Activated CD8-positive, alpha-beta memory T cell treated with anti-CD3 and anti-CD28 coated beads for 24 hours (primary cell): ENCODE measurements around the gene RPTOR.
"Not testable (repeated sequence)": the region's sequence is repeated elsewhere in the genome, so short reads cannot be mapped to it uniquely, and the experiment has no call there.

Experiments
- DNase-seq: peaks from one replicate; pipeline ENCODE4 v3.0.0-alpha.2; 2020

The RPTOR gene

DNA sequence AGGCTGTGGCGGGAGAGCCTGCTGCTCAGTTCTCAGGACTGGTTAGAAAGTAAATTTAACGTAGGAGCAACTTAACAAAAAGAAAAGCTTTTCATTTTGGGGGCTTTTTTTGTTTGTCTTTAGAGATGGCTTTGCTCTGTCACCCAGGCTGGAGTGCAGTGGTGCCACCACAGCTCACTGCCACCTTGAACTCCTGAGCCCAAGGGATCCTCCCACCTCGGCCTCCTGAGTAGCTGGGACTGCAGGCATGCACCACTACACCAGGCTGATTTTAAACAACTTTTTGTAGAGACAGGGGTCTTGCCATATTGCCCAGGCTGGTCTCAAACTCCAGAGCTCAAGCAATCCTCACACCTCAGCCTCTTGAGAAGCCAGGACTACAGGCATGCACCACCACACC lies 205.0 kb downstream of the RPTOR start:
- DNase-seq = peak; percentile 43

DNA sequence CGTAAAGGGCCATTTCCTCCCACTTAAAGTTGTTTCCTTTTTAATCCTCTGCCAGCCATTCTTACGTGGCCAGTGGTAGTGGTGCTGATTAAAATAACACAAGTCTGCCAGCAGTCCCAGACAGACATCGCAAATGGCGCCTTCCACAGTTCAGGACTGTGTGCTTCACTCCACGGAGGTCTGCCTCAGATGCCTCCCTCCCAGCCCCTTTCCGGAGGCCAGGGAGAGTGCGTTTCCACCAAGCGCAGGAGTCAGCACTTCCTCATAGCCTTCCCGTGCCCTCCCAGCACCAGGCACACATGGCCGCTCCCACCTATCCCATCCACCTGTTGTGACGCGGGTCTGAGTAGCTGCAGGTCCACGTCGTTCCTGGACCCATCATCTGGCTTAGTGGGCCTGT lies 205.6 kb downstream of the RPTOR start:
- DNase-seq = peak; percentile 53

DNA sequence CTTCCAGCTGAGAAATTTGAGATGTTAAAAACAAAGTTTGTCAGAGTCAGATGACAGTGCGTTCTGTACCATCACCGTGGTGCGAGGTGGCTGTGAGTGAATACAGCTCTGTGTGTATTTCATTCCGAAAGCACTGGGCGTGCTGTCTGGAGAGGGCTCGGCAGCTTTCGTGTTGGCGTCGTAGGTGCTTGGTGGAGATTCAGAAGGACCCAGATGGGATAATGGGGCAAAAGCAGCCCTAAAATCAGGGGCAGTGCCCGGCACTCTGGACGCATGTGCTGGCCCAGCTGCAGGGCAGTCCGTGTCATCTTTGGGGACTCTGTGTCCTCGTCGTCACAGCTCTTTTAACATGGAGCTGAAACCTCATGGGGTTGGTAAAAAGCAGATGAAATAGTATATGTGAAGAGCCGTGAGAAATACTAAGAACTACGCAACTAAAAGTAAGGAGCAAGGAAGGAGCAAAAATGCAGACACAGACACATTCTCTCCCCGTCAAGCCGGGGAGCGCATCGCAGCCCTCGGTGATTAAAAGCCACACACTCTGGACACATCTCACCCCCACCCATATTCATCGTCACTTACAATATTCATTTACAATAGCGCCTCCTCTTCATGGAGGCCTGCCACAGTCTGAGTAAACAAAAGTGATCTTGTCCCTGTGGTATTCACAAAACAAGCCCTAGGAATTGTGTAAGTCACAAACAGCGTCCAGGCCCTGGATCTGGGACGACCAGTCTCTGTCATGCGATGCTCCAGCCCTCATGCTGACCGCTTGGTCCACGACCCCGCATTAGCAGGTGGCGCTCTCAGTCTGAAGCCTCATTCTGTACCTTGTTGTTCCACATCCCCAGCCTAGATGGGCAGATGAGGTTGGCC lies 206.7 kb downstream of the RPTOR start:
- peak; percentile 56 for DNase-seq

DNA sequence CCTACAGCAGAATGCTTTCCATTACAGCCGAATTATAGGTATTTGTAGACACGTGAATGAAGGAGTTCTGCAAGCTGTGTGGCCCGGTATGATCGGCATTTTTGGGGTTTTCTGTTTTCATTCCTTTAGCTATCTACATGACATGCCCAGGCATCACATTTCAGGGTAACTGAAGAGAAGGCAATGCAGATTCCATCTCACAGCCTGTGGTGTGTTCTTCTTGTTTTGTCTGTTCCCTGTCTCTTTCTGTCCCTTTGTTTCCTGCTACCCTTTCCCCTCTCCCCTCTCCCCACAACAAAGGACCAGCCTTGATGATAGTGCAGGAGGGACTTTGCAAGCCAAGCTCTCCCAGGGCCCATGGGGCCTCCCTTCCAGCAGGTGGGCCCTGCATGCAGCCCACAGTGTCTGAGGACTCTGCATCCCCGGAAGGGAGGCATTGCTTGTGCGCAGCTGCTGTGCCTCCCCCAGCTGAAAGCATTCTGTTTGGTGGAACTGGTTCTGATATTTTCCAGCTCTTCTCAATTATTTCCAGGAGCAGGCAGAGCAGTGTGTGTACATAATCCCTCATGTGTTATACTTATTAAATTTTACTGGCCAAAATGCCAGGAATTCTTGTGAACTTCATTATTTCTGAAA lies 207.4 kb downstream of the RPTOR start:
- peak; percentile 55 for DNase-seq

DNA sequence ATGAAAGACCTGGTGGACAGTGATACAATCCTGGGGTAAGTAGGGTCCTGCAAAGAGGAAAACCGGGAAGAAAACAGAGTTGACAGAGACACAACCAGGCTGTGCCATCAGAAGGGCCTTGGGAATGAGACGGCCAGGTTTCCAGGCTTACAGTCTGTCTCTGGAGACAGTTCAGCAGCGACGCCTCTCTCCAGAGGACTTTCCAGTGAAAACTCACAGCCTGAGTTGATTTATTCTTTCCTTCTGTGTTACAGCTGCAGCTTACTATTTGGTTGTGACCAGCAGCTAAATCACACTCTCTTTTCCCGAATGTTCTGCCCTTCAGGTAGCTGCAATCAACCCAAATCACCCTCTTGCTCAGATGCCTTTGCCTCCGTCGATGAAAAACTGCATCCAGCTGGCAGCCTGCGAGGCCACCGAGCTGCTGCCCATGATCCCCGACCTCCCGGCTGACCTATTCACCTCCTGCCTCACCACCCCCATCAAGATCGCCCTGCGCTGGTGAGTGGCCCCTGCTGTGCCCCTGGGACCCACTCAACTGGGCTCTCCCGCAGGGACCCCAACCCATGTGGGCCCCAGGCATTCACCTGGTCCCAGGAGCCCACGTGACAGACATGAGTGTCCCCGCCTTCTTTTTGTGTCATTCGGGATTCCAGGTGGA lies 209.2 kb downstream of the RPTOR start:
- no peak for DNase-seq

DNA sequence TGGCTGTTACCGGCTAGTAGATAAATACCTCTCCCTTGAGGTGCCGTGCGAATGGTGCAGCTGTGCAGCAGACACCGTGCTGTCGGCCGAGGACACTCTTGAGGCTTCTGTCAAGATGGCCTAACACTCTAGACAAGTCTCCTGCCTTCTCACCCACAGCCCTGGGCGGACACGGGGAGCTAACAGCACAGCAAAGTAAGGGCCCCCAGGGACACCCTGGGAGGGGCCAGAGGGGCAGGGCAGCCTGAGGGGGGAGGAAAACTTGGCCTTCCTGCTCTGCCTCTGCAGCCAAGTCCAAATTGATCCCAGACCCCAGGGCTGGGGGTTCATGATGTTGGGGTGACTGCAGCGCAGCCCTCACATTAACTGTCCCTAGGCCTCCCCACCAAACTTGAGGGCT lies 210.2 kb downstream of the RPTOR start:
- DNase-seq = no peak

DNA sequence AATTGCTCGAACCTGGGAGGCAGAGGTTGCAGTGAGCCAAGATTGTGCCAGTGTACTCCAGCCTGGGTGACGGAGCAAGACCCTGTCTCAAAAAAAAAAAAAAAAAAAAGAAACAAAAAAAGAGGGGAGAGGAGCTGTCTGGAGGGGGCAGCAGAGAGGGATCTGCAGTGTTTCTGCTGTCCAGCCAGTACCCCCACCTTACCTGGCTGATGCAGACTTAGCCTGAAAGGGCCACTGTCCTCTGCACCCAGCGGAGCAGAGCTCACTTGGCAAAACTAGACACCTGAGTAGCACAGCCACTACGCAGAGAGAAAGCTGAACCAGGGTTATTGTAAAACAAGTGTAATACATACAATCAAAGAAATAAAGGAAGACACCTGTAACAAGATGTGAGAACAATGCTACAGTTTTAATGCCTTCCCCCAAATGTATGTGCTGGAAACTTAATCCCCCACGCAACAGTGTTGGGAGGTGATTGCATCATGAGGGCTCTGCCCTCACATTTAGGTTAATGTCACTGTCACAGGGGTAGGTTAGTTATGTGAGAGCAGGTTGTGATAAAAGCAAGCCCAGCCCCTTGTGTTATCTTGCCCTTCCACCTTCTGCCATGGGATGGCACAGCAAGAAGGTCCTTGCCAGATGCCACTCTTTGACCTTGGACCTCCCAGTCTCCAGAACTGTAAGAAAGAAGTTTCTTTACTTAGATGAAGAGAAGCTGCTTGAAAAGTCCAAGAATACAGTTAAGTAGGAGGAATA lies 211.2 kb downstream of the RPTOR start:
- peak; percentile 58 for DNase-seq

DNA sequence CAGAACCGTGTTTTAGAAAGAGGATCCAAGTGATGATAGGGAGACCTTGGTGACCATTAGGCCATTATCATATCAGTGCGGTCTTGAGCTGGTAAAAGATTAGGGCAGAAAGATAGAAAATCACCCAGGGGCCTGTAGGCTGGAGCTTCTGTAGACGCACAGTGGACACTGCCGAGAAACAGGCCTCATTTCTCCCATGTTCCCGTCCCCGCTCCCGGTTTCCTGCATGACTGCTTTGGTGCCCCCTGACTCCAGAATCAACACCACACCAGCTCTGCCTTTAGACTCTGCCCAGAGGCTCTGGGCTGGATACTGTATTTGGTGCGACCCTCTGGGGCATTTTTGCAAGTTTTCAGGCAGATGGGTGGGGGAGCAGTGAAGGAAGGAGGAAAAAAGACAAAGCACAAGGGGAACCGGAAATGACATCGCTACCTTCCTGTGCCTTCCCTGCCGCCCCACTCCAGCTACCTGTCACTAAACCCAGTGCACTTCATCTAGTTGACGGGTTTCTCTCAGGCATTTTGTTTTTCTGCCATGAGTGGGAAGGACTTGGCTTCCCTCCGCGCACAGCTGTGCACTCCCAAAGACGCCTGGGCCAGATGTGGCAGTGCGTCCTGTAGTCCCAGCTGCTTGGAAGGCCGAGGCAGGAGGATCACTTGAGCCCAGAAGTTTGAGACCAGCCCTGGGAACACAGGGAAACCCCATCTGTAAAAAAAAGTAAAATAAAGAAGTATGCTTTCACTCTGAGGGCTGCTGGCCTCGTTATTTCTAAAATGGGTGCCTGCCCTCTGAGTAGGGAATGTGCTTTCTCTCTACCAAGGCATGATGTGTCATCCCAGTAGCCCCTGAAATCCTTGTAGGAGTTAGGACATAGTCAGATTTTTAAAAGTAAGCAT lies 214.1 kb downstream of the RPTOR start:
- DNase-seq = peak; percentile 62

DNA sequence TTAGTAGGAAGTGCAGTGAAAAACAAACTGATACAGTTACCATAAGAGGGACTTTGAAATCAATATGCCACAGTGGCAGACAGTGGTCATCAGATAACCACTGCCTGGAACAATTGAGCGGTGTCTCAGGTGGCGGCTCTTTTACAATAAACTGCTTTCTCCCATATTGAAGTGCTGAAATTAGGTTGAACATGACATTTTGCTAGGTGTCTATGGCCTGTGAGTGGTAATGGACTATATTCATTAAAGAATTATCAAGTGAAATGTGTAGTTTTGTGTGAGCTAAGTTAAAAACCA lies 214.7 kb downstream of the RPTOR start:
- DNase-seq = peak; percentile 54

DNA sequence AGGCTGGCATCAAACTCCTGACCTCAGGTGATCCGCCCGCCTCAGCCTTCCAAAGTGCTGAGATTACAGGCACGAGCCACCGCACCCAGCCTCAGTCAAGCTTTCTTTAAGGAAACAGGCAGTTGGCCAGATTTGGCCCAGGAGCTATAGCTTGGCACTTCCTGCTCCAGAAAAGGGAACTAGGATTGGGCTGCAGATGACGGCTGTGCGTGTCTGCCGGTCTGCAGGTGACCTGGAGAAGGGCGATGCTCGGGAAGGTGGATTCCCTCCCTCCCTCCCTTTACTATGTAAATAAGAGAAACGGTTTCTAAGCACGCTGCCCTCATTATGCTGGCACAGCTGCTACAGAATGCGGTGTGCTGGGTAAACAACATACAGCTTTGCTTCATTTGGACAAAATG lies 215.9 kb downstream of the RPTOR start:
- peak; percentile 57 for DNase-seq

DNA sequence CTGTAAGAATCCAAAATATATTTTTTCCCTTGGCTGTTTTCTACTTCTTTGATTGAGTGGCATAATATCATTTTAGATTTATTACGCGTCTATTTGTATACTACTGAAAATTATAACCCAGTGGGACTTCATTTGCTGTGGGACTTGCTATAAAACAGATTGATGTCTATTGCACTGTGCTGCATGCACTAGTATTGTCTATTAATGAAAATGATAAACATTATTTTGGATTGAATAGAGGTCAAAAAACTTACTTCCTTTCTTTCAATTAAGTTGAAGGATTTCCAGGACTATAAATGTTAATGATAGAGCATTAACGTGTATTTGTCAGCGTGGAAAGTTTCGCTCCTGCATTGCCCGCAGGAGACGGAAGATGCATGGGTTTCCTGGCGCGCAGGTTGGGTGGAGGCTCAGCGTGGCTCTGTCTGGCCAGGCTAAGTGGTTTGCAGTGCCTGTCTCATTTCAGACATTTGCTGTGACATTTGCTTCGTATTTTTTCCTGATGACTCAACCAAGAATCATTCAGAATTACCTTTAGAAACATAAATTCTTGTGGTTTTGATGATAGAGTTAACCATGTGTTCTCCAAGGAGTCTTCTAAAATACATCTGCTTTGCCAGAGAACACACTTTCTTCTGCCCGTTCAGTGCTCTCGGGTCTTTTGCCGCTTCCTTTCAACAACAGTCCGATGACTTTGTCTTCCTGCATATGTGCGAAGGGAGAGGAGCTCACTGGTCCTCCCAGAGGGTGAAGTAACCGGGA lies 216.7 kb downstream of the RPTOR start:
- DNase-seq = peak; percentile 78

DNA sequence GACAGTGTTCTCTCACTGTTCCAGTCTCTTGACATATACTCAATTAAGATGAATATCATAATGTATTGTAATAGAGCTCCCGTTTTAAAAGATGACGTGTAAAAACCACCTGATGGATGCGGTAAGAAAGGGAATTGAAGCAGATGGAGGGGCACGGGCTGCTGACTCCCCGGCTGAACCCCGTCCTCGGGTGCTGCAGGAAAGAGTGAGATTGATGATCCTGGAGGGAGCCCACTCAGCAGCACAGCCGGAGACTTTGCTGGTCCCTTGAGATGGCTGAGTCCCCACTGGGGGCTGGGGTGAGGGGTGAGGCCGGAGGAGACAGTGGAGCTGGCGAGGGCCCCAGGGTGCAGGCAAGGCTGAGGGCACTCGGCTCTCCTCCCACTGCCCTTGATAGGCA lies 217.4 kb downstream of the RPTOR start:
- peak; percentile 63 for DNase-seq

DNA sequence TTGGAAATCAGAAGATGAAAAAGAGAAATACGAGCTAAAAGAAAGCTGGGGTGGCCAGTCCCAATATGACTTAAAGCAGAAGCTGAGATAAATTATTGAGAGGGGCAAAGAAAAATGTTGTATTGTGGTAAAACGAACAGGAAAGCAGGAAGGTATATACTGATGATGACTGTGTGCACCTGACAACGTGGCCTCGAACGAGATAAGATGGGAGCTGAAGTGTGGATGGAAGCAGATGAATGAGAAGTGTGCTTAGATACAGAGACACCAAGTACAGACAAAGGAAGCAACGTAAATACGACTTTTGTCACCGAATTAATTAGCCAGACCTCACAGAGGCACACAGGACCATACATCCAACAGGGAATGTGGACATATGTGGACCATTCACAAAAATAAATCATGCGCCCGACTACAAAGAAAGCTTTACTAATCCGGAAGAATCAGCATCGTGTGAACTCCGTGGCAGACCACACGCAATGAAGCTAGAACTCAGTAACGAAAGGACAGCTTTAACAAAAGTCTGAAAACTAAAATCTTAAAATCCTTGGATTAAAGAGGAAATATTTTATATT lies 218.7 kb downstream of the RPTOR start:
- DNase-seq = peak; percentile 61

DNA sequence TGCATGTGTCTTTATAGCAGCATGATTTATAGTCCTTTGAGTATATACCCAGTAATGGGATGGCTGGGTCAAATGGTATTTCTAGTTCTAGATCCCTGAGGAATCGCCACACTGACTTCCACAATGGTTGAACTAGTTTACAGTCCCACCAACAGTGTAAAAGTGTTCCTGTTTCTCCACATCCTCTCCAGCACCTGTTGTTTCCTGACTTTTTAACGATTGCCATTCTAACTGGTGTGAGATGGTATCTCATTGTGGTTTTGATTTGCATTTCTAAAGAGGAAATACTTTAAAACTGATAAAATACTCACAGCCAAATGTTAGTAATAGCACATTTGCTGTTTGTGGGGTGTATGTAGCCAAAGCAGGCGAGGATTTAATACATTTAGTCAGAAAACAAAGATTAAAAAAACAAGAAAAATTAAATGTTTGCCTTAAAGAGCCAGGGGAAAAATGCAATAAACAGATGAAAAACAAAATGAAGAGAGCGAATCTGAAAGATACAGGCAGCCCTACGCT lies 220.0 kb downstream of the RPTOR start:
- DNase-seq = not testable (repeated sequence)

DNA sequence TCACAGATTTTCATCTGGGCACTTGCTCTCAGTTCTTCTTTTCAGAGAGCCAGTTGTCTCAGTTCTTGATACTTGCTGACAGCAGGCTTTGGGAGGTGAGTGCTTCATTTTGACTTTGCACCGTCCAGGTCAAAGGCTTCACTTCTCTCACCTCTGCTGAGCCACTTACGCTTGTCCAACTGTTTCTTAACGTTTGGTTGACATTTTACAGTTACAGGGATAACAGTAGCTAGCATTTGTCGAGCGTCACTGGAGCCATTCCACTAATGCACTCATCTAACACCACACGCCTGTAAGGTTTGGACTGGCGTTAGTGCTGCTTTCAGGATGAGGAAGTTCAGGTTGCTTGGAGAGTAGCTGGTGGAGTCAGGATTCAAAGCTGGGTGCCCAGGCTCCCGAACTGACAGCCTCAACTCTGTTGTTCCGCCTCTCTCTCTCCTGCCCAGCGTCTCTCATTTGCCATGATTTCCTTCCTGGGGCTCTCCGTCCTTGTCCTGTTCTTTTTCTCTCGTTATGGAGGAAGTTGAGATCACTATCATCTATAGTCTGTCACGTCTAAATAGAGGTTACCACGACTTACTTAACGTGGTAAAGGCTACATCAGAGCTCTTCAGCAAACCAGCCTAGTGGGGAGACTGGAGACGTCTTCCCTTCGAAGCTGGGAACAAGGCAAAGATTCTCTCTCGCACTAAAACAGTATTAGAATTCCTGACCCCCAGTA lies 220.8 kb downstream of the RPTOR start:
- peak; percentile 57 for DNase-seq

DNA sequence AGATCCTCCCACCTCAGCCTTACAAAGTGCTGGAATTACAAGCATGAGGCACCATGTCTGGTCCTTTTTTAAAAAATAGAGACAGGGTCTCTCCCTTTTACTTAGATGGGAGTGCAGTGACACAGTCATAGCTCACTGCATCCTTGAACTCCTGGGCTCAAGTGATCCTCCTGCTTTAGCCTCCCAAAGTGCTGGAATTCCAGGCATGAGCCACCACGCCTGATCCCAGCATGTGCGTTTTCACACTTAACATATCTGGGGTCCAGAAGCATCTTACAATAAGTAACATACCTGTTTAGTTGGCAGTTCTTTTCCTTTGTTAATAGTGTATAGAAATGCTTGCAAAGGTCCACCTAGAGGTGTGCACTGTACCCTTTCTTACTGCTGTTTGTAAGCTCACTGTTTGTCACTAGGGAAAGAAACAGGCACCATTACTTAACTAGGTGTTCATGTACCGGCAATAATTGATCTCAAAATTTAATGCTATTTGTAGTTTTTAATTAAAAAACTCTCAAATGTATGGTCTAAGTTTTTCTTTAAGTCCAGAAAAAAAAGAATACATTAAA lies 221.7 kb downstream of the RPTOR start:
- DNase-seq = no peak

DNA sequence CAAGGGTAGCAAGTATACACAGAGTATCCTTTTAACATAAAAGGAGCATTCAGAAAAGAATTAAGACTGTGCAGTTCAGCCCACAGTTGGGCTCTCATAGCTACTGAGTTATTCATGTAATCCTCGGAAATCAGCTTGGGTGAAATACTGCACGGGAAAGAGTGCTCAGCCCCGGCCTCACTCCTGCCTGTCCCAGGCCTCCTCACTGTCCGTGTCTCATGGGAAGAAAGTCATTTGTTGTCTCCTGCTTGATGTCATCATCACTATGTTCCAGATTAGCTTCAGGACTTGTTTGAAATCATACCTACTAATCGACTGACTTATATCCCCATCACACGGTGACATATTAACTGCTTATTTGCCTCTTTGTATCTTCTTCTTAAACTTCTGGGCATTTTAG lies 223.8 kb downstream of the RPTOR start:
- DNase-seq = no peak

DNA sequence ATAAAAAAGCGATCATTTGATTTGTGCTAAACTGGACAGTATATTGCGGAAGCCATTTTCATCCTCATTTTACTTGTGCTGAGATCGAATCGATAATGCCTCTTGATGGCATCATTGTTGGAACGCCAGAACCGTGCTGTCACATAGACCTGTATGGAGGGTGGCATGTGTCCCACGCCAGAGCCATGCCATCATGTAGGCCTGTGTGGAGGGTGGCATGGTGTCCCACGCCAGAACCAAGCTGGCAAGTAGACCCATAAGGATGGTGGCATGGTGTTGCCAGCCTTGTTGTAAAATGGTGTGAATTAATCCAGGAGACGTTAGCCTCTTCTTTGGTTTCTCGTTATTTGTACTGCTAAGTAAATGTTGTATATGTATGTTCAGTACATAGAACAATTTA lies 224.3 kb downstream of the RPTOR start:
- no peak for DNase-seq

DNA sequence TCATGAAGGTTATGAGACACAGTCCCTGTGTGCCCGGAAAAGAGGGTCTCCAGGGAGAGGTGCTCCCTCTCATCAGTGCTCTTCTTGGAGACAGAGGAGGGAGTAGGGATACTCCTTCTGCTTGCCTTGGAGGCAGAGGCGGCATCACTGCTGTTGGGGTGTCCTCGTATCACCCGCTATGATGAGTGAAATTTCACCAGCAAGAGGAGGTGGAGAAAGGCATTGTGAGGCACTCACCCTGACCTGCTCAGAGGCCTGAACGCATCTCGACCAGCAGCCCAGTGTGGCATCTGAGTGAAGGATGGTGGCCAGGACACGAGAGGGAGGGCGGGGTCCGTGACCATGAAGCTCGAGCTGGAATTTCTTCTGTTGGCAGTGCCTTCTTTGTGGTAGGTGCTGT lies 224.9 kb downstream of the RPTOR start:
- DNase-seq = no peak
